HG02798 (cell line): ENCODE data around the gene NTN5.
A peak's percentile ranks its signal among the peaks of the same experiment; 100 is the strongest.

ENCODE experiments used
- ATAC-seq: cut with Tn5 transposase; IDR thresholded peaks from one replicate; pipeline ENCODE4 v1.9.1; 2021; ENCODE audit warnings: mild to moderate bottlenecking; ENCODE audit not compliant: unreplicated experiment, poor library complexity

NTN5 gene

GRCh38 chr19:48646001-48646721 is 26.7 kb downstream of the NTN5 start, which contains the start of gene CA11:
TSS of gene CA11 (minus strand) at chr19:48646187. CDS start at chr19:48645632, 555 bp downstream.
- ATAC-seq, result peak; percentile 88

DNA sequence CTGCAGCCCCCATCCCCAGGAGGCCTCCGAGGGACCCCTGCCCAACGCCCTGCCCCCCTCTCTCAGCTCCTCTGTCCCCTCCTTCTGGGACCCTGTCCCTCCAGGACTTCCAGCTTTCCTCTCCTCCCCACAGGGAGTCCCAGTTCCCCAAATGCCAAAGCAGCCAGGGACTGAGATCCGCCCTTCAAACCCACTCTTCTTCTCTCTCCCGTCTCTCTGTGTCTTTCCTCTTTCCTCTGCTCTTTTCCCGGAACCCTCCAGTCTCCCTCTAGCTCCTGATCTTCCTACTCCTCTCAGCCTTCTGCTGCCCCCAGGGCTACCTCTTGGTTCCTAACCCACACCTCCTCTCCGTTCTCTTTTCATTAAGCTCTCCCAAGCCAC is 27.2 kb downstream of the NTN5 start:
- ATAC-seq, result no peak

GRCh38 chr19:48644839-48645619 is 27.8 kb downstream of the NTN5 start:
- ATAC-seq, result peak; percentile 44

DNA sequence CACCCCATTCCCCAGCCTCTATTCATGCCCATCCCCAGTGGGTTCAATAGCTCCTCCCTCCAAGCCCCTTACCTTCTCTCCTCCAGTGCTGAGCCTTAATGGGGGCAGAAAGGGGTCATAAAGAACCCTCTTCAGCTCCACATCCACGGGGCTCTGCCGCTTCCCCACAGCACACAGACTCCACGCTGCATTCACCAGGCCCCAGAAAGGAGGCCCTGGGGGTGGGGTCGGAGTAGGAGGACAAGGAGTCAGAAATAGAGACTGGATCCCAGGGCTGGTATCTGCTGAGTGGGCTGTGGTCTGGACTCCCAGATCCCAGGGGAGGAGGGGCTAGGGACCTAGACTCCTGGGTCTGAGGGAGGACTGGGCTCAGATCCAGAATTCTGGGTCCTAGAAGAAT is 28.5 kb downstream of the NTN5 start:
- ATAC-seq, result no peak

DNA sequence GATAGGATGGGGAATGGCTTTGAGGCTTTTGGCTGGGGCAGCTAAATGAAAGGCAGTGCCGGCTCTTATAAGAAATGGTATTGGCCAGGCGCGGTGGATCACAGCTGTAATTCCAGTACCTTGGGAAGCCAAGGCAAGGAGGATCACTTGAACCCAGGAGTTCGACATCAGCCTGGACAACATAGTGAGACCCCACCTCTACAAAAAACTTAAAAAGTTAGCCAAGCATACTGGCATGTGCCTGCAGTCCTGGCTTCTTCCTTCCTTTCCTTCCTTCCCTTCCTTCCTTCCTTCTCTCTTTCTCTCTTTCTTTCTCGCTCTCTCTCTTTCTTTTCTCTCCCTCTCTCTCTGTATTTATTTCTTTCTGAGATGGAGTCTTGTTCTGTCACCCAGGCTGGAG is 30.0 kb downstream of the NTN5 start:
- no peak for ATAC-seq

DNA sequence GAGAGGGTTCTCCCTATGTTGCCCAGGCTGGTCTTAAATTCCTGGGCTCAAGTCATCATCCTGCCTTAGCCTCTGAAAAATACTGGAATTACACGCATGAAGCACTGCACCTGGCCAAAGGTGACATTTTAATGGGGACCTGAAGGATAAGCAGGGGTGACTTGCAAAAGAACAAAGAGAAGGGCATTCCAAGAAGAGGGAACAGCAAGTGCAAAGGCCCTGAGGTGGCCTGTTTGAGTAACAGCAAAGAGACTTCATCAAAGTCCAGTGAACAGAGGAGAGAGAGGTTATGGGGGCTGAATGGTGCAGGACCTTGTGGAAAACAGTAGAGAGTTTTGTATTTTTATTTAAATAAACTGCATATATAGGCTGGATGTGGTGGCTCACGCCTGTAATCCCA is 31.0 kb downstream of the NTN5 start:
- ATAC-seq, result no peak

DNA sequence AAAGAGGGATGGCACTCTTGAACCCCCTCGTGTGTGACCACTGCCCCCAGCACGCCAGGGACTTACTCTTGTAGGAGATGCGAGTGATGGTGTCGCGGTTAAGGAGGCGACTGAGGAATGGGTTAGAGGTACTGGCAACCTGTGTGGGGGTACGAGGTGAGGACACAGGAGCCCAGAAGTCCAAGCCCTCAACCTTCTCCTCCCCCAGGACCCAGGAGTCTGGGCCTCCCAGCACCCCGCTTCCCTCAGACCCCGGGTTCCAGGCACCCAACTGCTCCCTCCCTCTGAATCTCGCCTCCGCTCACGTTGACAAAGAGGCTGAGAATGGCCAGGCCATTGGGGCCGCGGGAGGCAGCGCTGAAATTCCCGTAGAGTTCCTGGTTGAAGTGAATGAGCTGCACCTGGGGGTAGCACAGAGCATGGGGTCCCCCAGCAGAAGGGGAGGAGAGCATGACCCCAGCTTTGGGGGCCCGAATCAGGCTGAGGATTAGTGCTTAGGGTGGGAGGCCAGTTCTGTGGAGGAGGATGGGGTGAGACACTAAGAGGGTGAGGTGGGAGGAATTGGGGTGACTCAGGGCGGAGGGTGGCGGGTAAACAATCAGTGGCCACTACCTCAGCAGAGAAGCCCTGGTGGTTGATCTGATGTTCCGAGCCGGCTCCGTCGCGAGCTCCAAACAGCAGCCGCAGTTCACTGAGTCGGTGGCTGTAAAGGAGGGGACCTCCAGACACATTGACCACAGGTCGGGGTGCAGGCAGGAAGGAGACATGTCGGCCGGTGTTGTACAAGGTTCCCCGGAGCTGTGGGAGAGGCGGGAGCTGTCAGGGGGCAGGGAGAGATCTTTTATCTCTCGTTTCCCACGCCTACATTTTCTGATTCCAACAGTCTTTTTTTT is 33.1 kb downstream of the NTN5 start:
- ATAC-seq, result no peak

- ATAC-seq, result no peak
These were observed 33.9 kb downstream of the NTN5 start for GRCh38 chr19:48638831-48639381.

GRCh38 chr19:48637948-48638830 is 34.6 kb downstream of the NTN5 start:
- peak; percentile 12 for ATAC-seq

DNA sequence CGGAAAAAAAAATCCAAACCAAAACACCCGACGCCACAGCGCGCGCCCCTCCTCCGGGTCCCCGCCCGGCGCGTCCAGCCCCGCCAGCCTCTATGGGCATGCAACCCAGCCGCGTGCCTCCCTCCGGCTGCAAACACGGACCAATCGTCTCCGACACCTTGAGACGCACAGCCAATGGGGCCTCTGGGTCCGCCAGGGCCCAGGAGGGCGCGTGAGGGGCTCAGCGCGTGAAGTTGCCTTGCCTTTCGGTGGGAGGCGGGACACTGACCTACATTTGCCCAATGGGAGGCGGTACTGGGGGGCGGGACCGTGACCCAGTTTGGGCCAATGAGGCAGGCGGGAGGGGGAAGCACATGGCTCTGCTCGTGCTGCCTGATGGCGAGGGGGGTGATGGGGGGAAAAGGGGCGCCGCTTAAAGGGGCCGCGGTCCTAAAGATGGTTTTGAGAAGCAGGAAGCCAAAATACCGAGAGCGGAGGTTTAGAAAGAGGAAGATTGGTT is 35.3 kb downstream of the NTN5 start:
- ATAC-seq, result peak; percentile 82

DNA sequence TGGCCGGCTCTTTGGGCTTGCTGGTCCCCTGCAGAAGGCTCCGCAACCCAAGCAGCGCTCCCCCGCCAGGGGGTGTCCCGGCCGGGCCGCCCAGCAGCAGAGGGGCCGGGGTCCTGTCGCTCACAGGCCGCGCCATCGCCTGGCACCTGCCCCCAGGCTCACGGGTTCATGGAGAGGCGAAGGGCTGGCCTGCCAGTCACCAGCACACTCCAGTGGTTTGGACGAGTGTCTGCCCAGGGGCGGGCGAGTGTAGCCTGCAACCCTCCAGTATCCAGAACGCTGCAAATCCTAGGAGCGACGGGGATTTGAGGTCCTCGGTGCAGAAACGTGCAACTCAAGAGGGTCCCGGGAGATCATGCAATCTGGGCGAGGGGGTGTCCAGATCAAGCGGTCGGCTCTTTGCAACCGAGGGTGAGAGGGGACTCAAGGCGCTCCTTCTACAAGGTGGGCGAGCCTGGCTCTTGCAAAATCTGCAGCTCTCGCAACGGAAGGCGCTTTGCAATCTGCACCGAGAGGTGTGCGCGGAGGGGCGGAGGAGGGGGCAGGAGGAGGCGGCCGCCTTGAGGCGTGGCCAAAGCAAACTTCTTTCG is 35.9 kb downstream of the NTN5 start, which contains the start of gene DBP:
Gene DBP (minus strand): TSS at position 521 of the 590 bp plus-strand sequence. CDS start 385 bp downstream, at position 136.
- ATAC-seq, result no peak

- ATAC-seq, result no peak
These were observed 36.6 kb downstream of the NTN5 start for GRCh38 chr19:48635966-48636858.

DNA sequence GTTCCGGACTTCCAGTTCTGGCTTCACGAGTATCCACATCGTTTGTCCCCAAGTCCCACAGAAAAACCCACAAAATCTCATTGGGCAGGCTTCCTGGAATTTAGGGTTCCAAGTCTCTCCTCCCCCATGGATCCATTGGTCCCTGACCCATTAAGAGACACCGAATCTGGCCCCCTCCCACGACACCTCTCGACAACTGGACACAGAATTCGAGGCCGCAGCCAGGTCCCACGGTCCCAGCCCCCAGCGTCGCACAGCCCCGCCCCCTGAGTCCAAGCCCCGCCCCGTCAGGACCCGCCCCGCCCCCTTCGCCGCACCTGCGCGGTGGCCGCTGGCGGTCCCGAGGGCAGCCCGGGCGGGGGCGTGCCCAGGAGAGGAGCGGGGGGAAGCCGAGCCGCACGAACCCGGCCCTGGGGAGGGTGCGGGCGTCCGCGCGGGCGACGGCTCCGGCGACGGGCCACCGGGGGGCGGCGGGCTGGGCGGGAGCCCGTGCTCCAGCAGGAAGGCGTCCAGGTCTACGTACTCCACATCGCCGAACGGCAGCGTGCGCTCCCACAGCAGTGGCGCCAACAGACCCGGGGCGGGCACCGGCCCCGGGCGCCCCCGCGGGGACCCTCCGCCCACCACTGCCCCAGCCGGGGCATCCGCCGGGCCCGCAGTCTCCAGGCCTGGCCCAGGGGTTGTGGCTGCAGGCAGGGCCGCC is 37.4 kb downstream of the NTN5 start:
- no peak for ATAC-seq

GRCh38 chr19:48634424-48635262 is 38.2 kb downstream of the NTN5 start:
- ATAC-seq, result peak; percentile 39

DNA sequence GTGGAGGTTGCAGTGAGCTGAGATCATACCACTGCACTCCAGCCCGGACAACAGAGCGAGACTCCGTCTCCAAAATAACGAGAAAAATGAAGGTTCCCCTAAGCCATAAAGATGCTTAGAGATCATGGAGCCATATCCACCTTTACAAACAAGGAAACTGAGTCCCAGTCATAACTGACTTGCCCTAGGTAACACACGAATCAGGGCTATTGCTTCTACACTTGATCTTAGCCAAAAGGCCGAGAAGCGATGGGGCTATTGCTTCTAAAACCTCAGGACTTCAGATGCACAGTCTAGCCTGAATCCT is 38.8 kb downstream of the NTN5 start:
- no peak for ATAC-seq
